Right lobe of liver (tissue), 6 donors: ENCODE measurements around the gene PDE1C. TPM values are rescaled to one million over a fixed set of nuclear protein-coding genes. Genes with fewer than 3 reads are reported as not detected.

Experiments
- ATAC-seq, 4 donors: fragments of 200-7000 bp; cut with Tn5 transposase; one replicate each; pipeline ENCODE4 v1.9.1; 2020; ENCODE audit warnings: mild to moderate bottlenecking in 4 of 4, moderate library complexity in 4 of 4
- DNase-seq, 3 donors: peaks; one replicate each; pipeline ENCODE4 v3.0.0-alpha.2; 2020
- H3K27ac ChIP-seq, 3 donors: fragments of 200-600 bp; one replicate each; pipeline ENCODE4 v1.8.0; 2022
- H3K27me3 ChIP-seq, 2 donors: fragments of 200-600 bp; one replicate each; pipeline ENCODE4 v1.8.0; 2022
- H3K36me3 ChIP-seq, 4 donors: fragments of 200-600 bp; sonication (generic) in 1 of 4; one replicate each; pipeline versions ENCODE4 v1.5.1 to v1.8.0; 2017 to 2022; ENCODE audit warnings: control low read depth in 1 of 4
- H3K4me1 ChIP-seq, 4 donors: fragments of 200-600 bp; sonication (generic) in 1 of 4; one replicate each; pipeline versions ENCODE4 v1.5.1 to v1.8.0; 2017 to 2022; ENCODE audit warnings: control low read depth in 1 of 4
- H3K4me3 ChIP-seq, 3 donors: fragments of 200-600 bp; one replicate each; pipeline ENCODE4 v1.8.0; 2022
- H3K9me3 ChIP-seq, 4 donors: fragments of 200-600 bp; sonication (generic) in 1 of 4; one replicate each; pipeline versions ENCODE4 v1.5.1 to v1.8.0; 2017 to 2022; ENCODE audit warnings: control low read depth in 1 of 4
- CTCF ChIP-seq, 4 donors: fragments of 200-600 bp in 3 of 4; fragments of 450-650 bp in 1 of 4; IDR thresholded peaks; one replicate each; pipeline versions ENCODE4 v1.5.1 to v1.8.0; 2016 to 2022; ENCODE audit warnings: antibody characterized with exemption in 4 of 4, mild to moderate bottlenecking in 2 of 4
- POLR2A ChIP-seq: fragments of 450-650 bp; IDR thresholded peaks from one replicate; pipeline ENCODE4 v1.6.1; 2017; ENCODE audit warnings: antibody characterized with exemption, mild to moderate bottlenecking
- WGBS: methylation state at CpG from one replicate; pipeline ENCODE4 v1.1.6; 2018; ENCODE audit warnings: low coverage, low lambda C conversion rate; ENCODE audit not compliant: insufficient coverage; ENCODE audit errors: missing lambda C conversion rate; 5-methylcytosine and 5-hydroxymethylcytosine counted together
- intact Hi-C, 2 donors: fragments of 100-400 bp; cut with DNase I; formaldehyde crosslinking; loops; one replicate each; pipeline versions ENCODE4 v1.11.2 to v1.14.1; 2022
- total RNA-seq, 6 experiments: library from RNA; depleted of rRNA in 2 of 6; stranded (reverse); fragments of >200 nt in 2 of 6; fragmentation: NEBNext Ultra II Directional in 3 of 6; extraction: Animal tissue kit (Norgen Biotek cat#: 25700) in 3 of 6; gene quantifications; one replicate each; pipeline versions ENCODE4 v1.1.0 to v1.2.4, GENCODE V29; 2016 to 2023
- donor health status: DM: no; HTN: yes; CAD: no.
- donor health status: DM: no; HTN: no; CAD: no.
- donor health status: DM: no; HTN: no; CAD: no.
- donor health status: DM: no; HTN: yes; CAD: no.
- donor health status: DM: no; HTN: yes; CAD: no.

The PDE1C gene
- total RNA-seq, 6 experiments from 2014 or later: 0.02 TPM; not detected in 5

GRCh38 chr7:31982962-31983361 is 87.2 kb downstream of the PDE1C start:
- H3K4me3 ChIP-seq: no peak overlapping the region
- H3K27ac ChIP-seq: no peak overlapping the region
- no peaks in the 10 kb centered on the region for H3K36me3 ChIP-seq
- DNase-seq (no peak), ATAC-seq (no peak)
- WGBS: 18% methylated on average over 1 of the region's 1 CpG
- no peaks in the 10 kb centered on the region for H3K4me1 ChIP-seq
- no peaks in the 10 kb centered on the region for H3K27me3 ChIP-seq
- no peaks in the 10 kb centered on the region for H3K9me3 ChIP-seq
- TF ChIP-seq CTCF (IDR thresholded peaks at IDR 0.05) (no peak), POLR2A (no peak)
- intact Hi-C loops: no loop called here

- no peaks in the 10 kb centered on the region for H3K9me3 ChIP-seq
- H3K27ac ChIP-seq: no peak overlapping the region
- H3K27me3 ChIP-seq: no peaks in the 10 kb centered on the region
- ATAC-seq: no peak
- DNase-seq: no peak
- WGBS: 66% methylated on average over 6 of the region's 6 CpGs
- H3K4me3 ChIP-seq: no peak overlapping the region
- intact Hi-C loops: no loop called here
- no peak for TF ChIP-seq CTCF (IDR thresholded peaks at IDR 0.05)
- no peaks in the 10 kb centered on the region for H3K36me3 ChIP-seq
- no peaks in the 10 kb centered on the region for H3K4me1 ChIP-seq
Observed at GRCh38 chr7:31981874-31982390, 88.3 kb downstream of the PDE1C start.

- WGBS: 56% methylated on average over 1 of the region's 1 CpG
- H3K36me3 ChIP-seq: no peaks in the 10 kb centered on the region
- no peak for ATAC-seq
- no peak overlapping the region for H3K4me3 ChIP-seq
- no peak for DNase-seq
- no peaks in the 10 kb centered on the region for H3K9me3 ChIP-seq
- no peak overlapping the region for H3K27ac ChIP-seq
- intact Hi-C loops: no loop called here
- no peak for TF ChIP-seq POLR2A
- TF ChIP-seq CTCF (IDR thresholded peaks at IDR 0.05): no peak
- no peaks in the 10 kb centered on the region for H3K4me1 ChIP-seq
- no peaks in the 10 kb centered on the region for H3K27me3 ChIP-seq
Observed at GRCh38 chr7:31979690-31980330, 90.4 kb downstream of the PDE1C start.

GRCh38 chr7:31975546-31975945 is 94.7 kb downstream of the PDE1C start:
- Histone ChIP-seq H3K4me3 (no peak overlapping the region), H3K4me1 (no peaks in the 10 kb centered on the region), H3K36me3 (no peaks in the 10 kb centered on the region), H3K27ac (no peak overlapping the region), H3K9me3 (no peaks in the 10 kb centered on the region), H3K27me3 (no peaks in the 10 kb centered on the region)
- DNase-seq: no peak
- no peak for ATAC-seq
- intact Hi-C loops: no loop called here
- WGBS: 55% methylated on average over 5 of the region's 5 CpGs
- no peak for TF ChIP-seq POLR2A
- no peak for TF ChIP-seq CTCF (IDR thresholded peaks at IDR 0.05)
